Natural killer cell (primary cell): ENCODE data around the gene COL5A1. TPM values are rescaled to one million over a fixed set of nuclear protein-coding genes. Genes with fewer than 3 reads are reported as not detected.

Experiments
- ATAC-seq, 3 donors: fragments of 150-1000 bp in 2 of 3; fragments of 200-7000 bp in 1 of 3; cut with Tn5 transposase; 1 replicate in 1 of 3; 2 replicates in 2 of 3; pipeline ENCODE4 v1.10.0; 2021; ENCODE audit warnings: mild to moderate bottlenecking in 2 of 3, moderate library complexity in 2 of 3
- DNase-seq, 2 donors: peaks; one replicate each; pipeline versions ENCODE4 v3.0.0 to v3.0.0-alpha.2; 2013 to 2021; ENCODE audit warnings: mixed read lengths in 1 of 2
- H3K27ac ChIP-seq: one replicate; pipeline ENCODE4 v1.5.1; 2013; ENCODE audit warnings: mild to moderate bottlenecking, low read length
- H3K27me3 ChIP-seq: one replicate; pipeline ENCODE4 v1.6.1; 2013; ENCODE audit warnings: low read length; ENCODE audit not compliant: control insufficient read depth, insufficient read depth
- H3K36me3 ChIP-seq: one replicate; pipeline ENCODE4 v1.6.1; 2013; ENCODE audit warnings: low read length; ENCODE audit not compliant: control insufficient read depth, insufficient read depth
- H3K4me1 ChIP-seq: one replicate; pipeline ENCODE4 v1.6.1; 2013; ENCODE audit warnings: low read length; ENCODE audit not compliant: control insufficient read depth, insufficient read depth
- H3K4me3 ChIP-seq: one replicate; pipeline ENCODE4 v1.5.1; 2013; ENCODE audit warnings: low read length
- H3K9me3 ChIP-seq: one replicate; pipeline ENCODE4 v1.6.1; 2013; ENCODE audit warnings: low read length; ENCODE audit not compliant: control insufficient read depth, insufficient read depth
- H3K27ac Mint-ChIP-seq, 2 donors: one replicate each; pipeline ENCODE4 v1.8.0; 2022; ENCODE audit warnings: mild to moderate bottlenecking in 2 of 2, mixed read lengths in 2 of 2, moderate library complexity in 1 of 2
- H3K27me3 Mint-ChIP-seq, 2 donors: one replicate each; pipeline ENCODE4 v1.8.0; 2022; ENCODE audit warnings: low read depth in 2 of 2, mixed read lengths in 2 of 2
- H3K36me3 Mint-ChIP-seq: one replicate; pipeline ENCODE4 v1.8.0; 2022; ENCODE audit warnings: mixed read lengths
- H3K4me1 Mint-ChIP-seq, 2 donors: one replicate each; pipeline ENCODE4 v1.8.0; 2022; ENCODE audit warnings: mixed read lengths in 2 of 2
- H3K4me3 Mint-ChIP-seq: one replicate; pipeline ENCODE4 v1.8.0; 2022; ENCODE audit warnings: mild to moderate bottlenecking, moderate library complexity, mixed read lengths
- H3K9me3 Mint-ChIP-seq, 2 donors: one replicate each; pipeline ENCODE4 v1.8.0; 2022; ENCODE audit warnings: mixed read lengths in 2 of 2
- WGBS: methylation state at CpG from one replicate; pipeline ENCODE4 v1.1.7; 2013; ENCODE audit warnings: missing lambda C conversion rate; ENCODE audit not compliant: insufficient coverage; 5-methylcytosine and 5-hydroxymethylcytosine counted together
- intact Hi-C: fragments of 100-400 bp; cut with micrococcal nuclease; formaldehyde crosslinking; loops from one replicate; pipeline ENCODE4 v1.14.2; 2022
- total RNA-seq, 4 donors: library from RNA; stranded (reverse); fragments of 120-200 nt in 1 of 4; gene quantifications; one replicate each; pipeline versions ENCODE4 v1.2.3 to v1.2.4, GENCODE V29; 2013 to 2022
- TF ChIP-seq, protein P1 (sequence below): fragments of 200-600 bp; IDR thresholded peaks from one replicate; pipeline ENCODE4 v1.8.0; 2022; ENCODE audit warnings: antibody characterized with exemption

Gene COL5A1
- total RNA-seq, 3 donors from 2014 or later (not counting 1 experiment from before 2014, with no cell fraction given), result 0.11 to 0.28 (median 0.23) TPM

DNA sequence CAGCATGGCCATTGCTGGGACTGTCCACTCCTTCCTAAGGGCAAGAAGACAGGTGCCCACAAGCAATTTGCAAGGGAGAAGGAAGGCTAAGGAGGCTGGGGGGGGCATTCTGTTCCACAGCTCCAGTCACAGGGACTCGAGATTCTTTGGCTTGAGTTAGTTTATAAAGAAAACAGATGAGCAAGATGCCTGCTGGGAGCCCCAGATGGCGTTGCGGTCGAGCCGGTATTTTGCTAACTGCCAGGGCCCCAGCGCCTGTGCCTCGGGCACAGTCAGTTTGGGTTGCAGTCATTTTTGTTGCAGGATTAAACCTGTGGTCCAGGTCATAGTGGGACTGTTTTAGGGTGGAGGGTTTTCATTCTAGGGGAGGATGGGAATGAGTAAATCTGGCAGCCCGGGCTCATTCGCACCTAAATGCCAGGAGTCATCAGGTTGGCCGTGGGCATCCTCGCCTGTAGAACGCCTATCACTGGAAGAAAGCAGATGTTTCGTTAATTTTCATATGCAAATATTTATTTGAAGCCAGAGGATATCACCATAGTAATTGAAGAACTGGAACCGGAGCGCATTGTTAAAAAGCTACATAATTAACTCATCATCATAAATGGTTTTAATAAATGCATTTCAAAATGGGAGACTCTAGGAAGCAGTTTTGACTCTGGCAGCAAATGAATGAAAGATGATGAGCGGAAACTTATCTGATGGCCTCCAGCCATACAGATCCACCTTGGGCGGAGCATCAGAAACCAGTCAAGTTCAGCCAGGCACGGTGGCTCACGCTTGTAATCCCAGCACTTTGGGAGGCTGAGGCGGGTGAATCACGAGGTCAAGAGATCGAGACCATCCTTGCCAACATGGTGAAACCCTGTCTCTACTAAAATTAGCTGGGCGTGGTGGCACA, 151.9 kb downstream of the COL5A1 start:
- Mint-ChIP-seq H3K9me3 (peaks cover 0 to 2% of the 10 kb centered on the region in 2 donors), H3K4me3 (no peak overlapping the region), H3K27ac (no peak overlapping the region), H3K36me3 (no peaks in the 10 kb centered on the region), H3K4me1 (no peaks in the 10 kb centered on the region), H3K27me3 (peaks cover 8 to 11% of the 10 kb centered on the region in 2 donors)
- WGBS, result 90% methylated on average over 21 of the region's 23 CpGs
- Histone ChIP-seq H3K27me3 (no peaks in the 10 kb centered on the region), H3K4me1 (no peaks in the 10 kb centered on the region), H3K9me3 (no peaks in the 10 kb centered on the region), H3K36me3 (no peaks in the 10 kb centered on the region), H3K27ac (no peak overlapping the region), H3K4me3 (no peak overlapping the region)
- ATAC-seq (no peak), DNase-seq (no peak)
- intact Hi-C loops, result no loop called here
- TF ChIP-seq, protein P1, sequence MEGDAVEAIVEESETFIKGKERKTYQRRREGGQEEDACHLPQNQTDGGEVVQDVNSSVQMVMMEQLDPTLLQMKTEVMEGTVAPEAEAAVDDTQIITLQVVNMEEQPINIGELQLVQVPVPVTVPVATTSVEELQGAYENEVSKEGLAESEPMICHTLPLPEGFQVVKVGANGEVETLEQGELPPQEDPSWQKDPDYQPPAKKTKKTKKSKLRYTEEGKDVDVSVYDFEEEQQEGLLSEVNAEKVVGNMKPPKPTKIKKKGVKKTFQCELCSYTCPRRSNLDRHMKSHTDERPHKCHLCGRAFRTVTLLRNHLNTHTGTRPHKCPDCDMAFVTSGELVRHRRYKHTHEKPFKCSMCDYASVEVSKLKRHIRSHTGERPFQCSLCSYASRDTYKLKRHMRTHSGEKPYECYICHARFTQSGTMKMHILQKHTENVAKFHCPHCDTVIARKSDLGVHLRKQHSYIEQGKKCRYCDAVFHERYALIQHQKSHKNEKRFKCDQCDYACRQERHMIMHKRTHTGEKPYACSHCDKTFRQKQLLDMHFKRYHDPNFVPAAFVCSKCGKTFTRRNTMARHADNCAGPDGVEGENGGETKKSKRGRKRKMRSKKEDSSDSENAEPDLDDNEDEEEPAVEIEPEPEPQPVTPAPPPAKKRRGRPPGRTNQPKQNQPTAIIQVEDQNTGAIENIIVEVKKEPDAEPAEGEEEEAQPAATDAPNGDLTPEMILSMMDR, result no peak

DNA sequence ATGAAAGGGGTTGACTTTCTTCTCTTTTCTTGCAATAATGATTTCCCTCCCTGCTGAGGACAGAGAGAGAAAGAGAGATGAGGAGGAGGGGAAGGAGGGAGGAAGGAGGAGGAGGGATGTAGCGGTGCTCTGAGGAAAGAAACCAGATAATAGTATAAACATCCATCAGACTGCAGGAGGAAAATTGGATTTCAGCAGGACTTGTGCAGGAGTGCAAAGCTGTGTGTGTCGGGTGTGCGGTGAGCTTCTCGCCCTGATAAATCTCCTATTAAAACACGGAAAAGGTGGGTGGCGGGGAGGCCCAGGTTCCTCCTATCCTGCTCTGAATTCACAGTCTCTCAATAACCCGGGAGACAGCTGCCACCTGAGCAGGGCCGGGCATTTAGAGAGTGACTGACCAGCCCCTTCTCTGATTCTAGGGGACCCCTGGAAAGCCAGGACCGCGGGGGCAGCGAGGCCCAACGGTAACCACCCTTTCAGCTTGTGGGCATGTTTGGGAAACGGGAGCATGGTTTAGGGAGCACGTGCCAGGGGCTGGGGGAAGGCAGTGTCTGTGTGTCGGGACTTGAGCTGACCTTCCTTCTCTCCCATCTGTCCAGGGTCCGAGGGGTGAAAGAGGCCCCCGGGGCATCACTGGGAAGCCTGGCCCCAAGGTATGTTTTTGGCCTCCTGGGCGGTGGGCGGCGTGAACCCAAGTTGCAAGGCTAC, 153.2 kb downstream of the COL5A1 start:
- DNase-seq (no peak), ATAC-seq (no peak)
- Histone ChIP-seq H3K27me3 (no peaks in the 10 kb centered on the region), H3K4me1 (no peaks in the 10 kb centered on the region), H3K4me3 (no peak overlapping the region), H3K36me3 (no peaks in the 10 kb centered on the region), H3K27ac (no peak overlapping the region), H3K9me3 (no peaks in the 10 kb centered on the region)
- intact Hi-C loops, result no loop called here
- no peaks in the 10 kb centered on the region for H3K4me1 Mint-ChIP-seq
- no peak overlapping the region for H3K4me3 Mint-ChIP-seq
- TF ChIP-seq, protein P1, result no peak
- peaks cover 8 to 11% of the 10 kb centered on the region in 2 donors for H3K27me3 Mint-ChIP-seq
- H3K9me3 Mint-ChIP-seq, result peaks cover 0 to 2% of the 10 kb centered on the region in 2 donors
- H3K27ac Mint-ChIP-seq, result no peak overlapping the region
- 81% methylated on average over 19 of the region's 20 CpGs for WGBS
- no peaks in the 10 kb centered on the region for H3K36me3 Mint-ChIP-seq

DNA sequence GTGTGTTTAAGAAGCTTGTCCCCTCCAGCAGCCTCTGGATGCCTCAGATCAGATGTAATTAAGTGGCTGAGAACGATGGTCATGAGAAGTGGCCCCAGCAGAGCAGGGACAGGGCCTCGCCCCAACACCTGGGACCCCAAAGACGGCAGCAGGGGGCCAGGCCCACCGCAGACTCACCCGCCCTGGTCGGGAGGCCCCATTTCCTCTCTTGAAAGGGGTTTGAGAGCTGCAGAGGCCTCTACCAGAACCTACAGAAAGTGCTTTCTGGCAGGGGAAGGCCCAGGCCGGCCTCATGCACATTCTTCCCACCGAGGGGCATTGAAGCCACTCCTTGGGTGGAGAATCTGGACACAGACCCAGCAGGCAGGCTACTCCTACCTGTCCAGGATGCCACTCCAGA, 153.8 kb downstream of the COL5A1 start:
- DNase-seq (no peak), ATAC-seq (no peak)
- Mint-ChIP-seq H3K27ac (no peak overlapping the region), H3K27me3 (peaks cover 8 to 11% of the 10 kb centered on the region in 2 donors), H3K9me3 (peaks cover 0 to 2% of the 10 kb centered on the region in 2 donors), H3K36me3 (no peaks in the 10 kb centered on the region), H3K4me3 (no peak overlapping the region), H3K4me1 (no peaks in the 10 kb centered on the region)
- Histone ChIP-seq H3K9me3 (no peaks in the 10 kb centered on the region), H3K36me3 (no peaks in the 10 kb centered on the region), H3K27ac (no peak overlapping the region), H3K27me3 (no peaks in the 10 kb centered on the region), H3K4me3 (no peak overlapping the region), H3K4me1 (no peaks in the 10 kb centered on the region)
- intact Hi-C loops, result no loop called here
- TF ChIP-seq, protein P1, result no peak
- 12% methylated on average over 8 of the region's 8 CpGs for WGBS
